H9 (cell line): Measurements from ENCODE around the gene ZKSCAN3. TPM values are rescaled to one million over a fixed set of nuclear protein-coding genes. Genes with fewer than 3 reads are reported as not detected.

Experiments
- DNase-seq: peaks from one replicate; pipeline ENCODE4 v3.0.0-alpha.2; 2017
- H2AFZ ChIP-seq: one replicate; pipeline ENCODE4 v1.6.1; 2013; ENCODE audit warnings: mild to moderate bottlenecking, low read length, control low read depth, moderate library complexity
- H2AK5ac ChIP-seq: 2 replicates; pipeline ENCODE4 v1.6.1; 2013; ENCODE audit warnings: low read length, control low read depth, mixed read lengths; ENCODE audit not compliant: insufficient read length
- H2BK120ac ChIP-seq: one replicate; pipeline ENCODE4 v1.6.1; 2013; ENCODE audit warnings: low read depth, mild to moderate bottlenecking, low read length, control low read depth, inconsistent platforms; ENCODE audit not compliant: poor library complexity, severe bottlenecking
- H2BK12ac ChIP-seq: 2 replicates; pipeline ENCODE4 v1.6.1; 2013; ENCODE audit warnings: low read length, control low read depth, mixed read lengths, low read depth; ENCODE audit not compliant: insufficient read length
- H2BK15ac ChIP-seq: 2 replicates; pipeline ENCODE4 v1.6.1; 2013; ENCODE audit warnings: low read depth, low read length, control low read depth
- H2BK20ac ChIP-seq: one replicate; pipeline ENCODE4 v1.6.1; 2013; ENCODE audit warnings: low read depth, mild to moderate bottlenecking, low read length, control low read depth, inconsistent platforms; ENCODE audit not compliant: poor library complexity, severe bottlenecking
- H2BK5ac ChIP-seq: 2 replicates; pipeline ENCODE4 v1.6.1; 2013; ENCODE audit warnings: low read length, control low read depth, mixed read lengths; ENCODE audit not compliant: insufficient read length
- H3K14ac ChIP-seq: 2 replicates; pipeline ENCODE4 v1.6.1; 2013; ENCODE audit warnings: low read length, control low read depth; ENCODE audit not compliant: insufficient read depth
- H3K18ac ChIP-seq: 2 replicates; pipeline ENCODE4 v1.6.1; 2013; ENCODE audit warnings: low read depth, mild to moderate bottlenecking, mixed read lengths, low read length, control low read depth; ENCODE audit not compliant: insufficient read length
- H3K23ac ChIP-seq: 2 replicates; pipeline ENCODE4 v1.6.1; 2013; ENCODE audit warnings: low read length, control low read depth, mixed read lengths, low read depth; ENCODE audit not compliant: insufficient read length
- H3K23me2 ChIP-seq: 2 replicates; pipeline ENCODE4 v1.6.1; 2013; ENCODE audit warnings: low read depth, mild to moderate bottlenecking, mixed read lengths, low read length, control low read depth; ENCODE audit not compliant: insufficient read length, poor library complexity, severe bottlenecking
- H3K27ac ChIP-seq: 2 replicates; pipeline ENCODE4 v1.5.1; 2013; ENCODE audit warnings: low read length, control low read depth, mixed read lengths, low read depth; ENCODE audit not compliant: insufficient read length
- H3K27me3 ChIP-seq: 2 replicates; pipeline ENCODE4 v1.6.1; 2013; ENCODE audit warnings: low read length, control low read depth, inconsistent platforms; ENCODE audit not compliant: insufficient read depth
- H3K4ac ChIP-seq: 2 replicates; pipeline ENCODE4 v1.6.1; 2013; ENCODE audit warnings: low read depth, mild to moderate bottlenecking, control low read depth, inconsistent platforms, low read length, moderate library complexity
- H3K4me1 ChIP-seq: 2 replicates; pipeline ENCODE4 v1.6.1; 2013; ENCODE audit warnings: low read length, control low read depth, inconsistent platforms; ENCODE audit not compliant: insufficient read depth
- H3K4me2 ChIP-seq: 2 replicates; pipeline ENCODE4 v1.6.1; 2013; ENCODE audit warnings: low read length, control low read depth, mixed read lengths; ENCODE audit not compliant: insufficient read length, insufficient read depth
- H3K56ac ChIP-seq: 2 replicates; pipeline ENCODE4 v1.6.1; 2013; ENCODE audit warnings: low read depth, mild to moderate bottlenecking, mixed read lengths, low read length, control low read depth; ENCODE audit not compliant: insufficient read length
- H3K79me1 ChIP-seq: 2 replicates; pipeline ENCODE4 v1.6.1; 2013; ENCODE audit warnings: low read depth, mild to moderate bottlenecking, moderate library complexity, low read length, control low read depth, inconsistent platforms; ENCODE audit not compliant: insufficient read depth, poor library complexity, severe bottlenecking
- H3K79me2 ChIP-seq: 2 replicates; pipeline ENCODE4 v1.6.1; 2013; ENCODE audit warnings: low read length, control low read depth, inconsistent platforms; ENCODE audit not compliant: insufficient read depth
- H3K9ac ChIP-seq: 2 replicates; pipeline ENCODE4 v1.6.1; 2013; ENCODE audit warnings: low read length, control low read depth, mixed read lengths; ENCODE audit not compliant: insufficient read length; ENCODE audit errors: extremely low read depth
- H3K9me3 ChIP-seq: one replicate; pipeline ENCODE4 v1.6.1; 2013; ENCODE audit warnings: low read depth, low read length, inconsistent platforms; ENCODE audit not compliant: control insufficient read depth
- H3T11ph ChIP-seq: one replicate; pipeline ENCODE4 v1.6.1; 2013; ENCODE audit warnings: mild to moderate bottlenecking, low read length, control low read depth, inconsistent platforms
- H4K20me1 ChIP-seq: one replicate; pipeline ENCODE4 v1.6.1; 2013; ENCODE audit not compliant: control insufficient read depth, insufficient read length, insufficient read depth
- H4K5ac ChIP-seq: 2 replicates; pipeline ENCODE4 v1.6.1; 2013; ENCODE audit warnings: low read depth, mild to moderate bottlenecking, mixed read lengths, low read length, control low read depth; ENCODE audit not compliant: insufficient read length
- H4K8ac ChIP-seq: replicated peaks from 2 replicates; pipeline ENCODE4 v1.6.1; 2013; ENCODE audit warnings: low read length, control low read depth, mixed read lengths, low read depth; ENCODE audit not compliant: insufficient read length
- H4K91ac ChIP-seq: 2 replicates; pipeline ENCODE4 v1.6.1; 2013; ENCODE audit warnings: low read depth, mild to moderate bottlenecking, moderate library complexity, mixed read lengths, low read length, control low read depth; ENCODE audit not compliant: insufficient read length
- H3K27ac Mint-ChIP-seq, 3 experiments: 2 replicates in 2 of 3; 3 replicates in 1 of 3; pipeline ENCODE4 v1.8.0; 2020 to 2021; ENCODE audit warnings: mixed read lengths in 3 of 3, mild to moderate bottlenecking in 1 of 3, moderate library complexity in 1 of 3
- H3K27me3 Mint-ChIP-seq: 2 replicates; pipeline ENCODE4 v1.8.0; 2021; ENCODE audit warnings: low read depth, mild to moderate bottlenecking, moderate library complexity, mixed read lengths
- H3K36me3 Mint-ChIP-seq, 3 experiments: 2 replicates in 2 of 3; 3 replicates in 1 of 3; pipeline ENCODE4 v1.8.0; 2020 to 2021; ENCODE audit warnings: low read depth in 3 of 3, mixed read lengths in 3 of 3; ENCODE audit not compliant: insufficient read depth in 1 of 3
- H3K4me1 Mint-ChIP-seq, 2 experiments: 2 replicates each; pipeline ENCODE4 v1.8.0; 2020; ENCODE audit warnings: mixed read lengths in 2 of 2
- H3K4me3 Mint-ChIP-seq, 2 experiments: 2 replicates in 1 of 2; 3 replicates in 1 of 2; pipeline ENCODE4 v1.8.0; 2020 to 2021; ENCODE audit warnings: mild to moderate bottlenecking in 2 of 2, mixed read lengths in 2 of 2, moderate library complexity in 1 of 2
- H3K9me3 Mint-ChIP-seq, 2 experiments: 2 replicates in 1 of 2; 3 replicates in 1 of 2; pipeline ENCODE4 v1.8.0; 2020; ENCODE audit warnings: mild to moderate bottlenecking in 2 of 2, mixed read lengths in 2 of 2, moderate library complexity in 1 of 2
- WGBS: extraction: QIAGEN DNeasy Blood & Tissue Kit; methylation state at CpG from one replicate; pipeline ENCODE4 v1.1.7; 2013; ENCODE audit warnings: missing lambda C conversion rate, low lambda C conversion rate, mixed read lengths; ENCODE audit not compliant: insufficient read length; ENCODE audit errors: extremely low coverage; 5-methylcytosine and 5-hydroxymethylcytosine counted together
- total RNA-seq: library from RNA; stranded (reverse); gene quantifications from 2 replicates; pipeline ENCODE4 v1.2.1, GENCODE V29; 2021
- TF ChIP-seq, protein P1 (sequence below): fragments of 200-600 bp; sonication (generic); conservative IDR thresholded peaks from 3 replicates; pipeline ENCODE4 v1.8.0; 2021; ENCODE audit warnings: antibody characterized with exemption, mild to moderate bottlenecking

ZKSCAN3 gene
- total RNA-seq, 1 experiment from 2014 or later = 8.7 TPM

GRCh38 chr6:28323813-28324424 is 25.8 kb upstream of the ZKSCAN3 start:
- no peak overlapping the region for H3K14ac ChIP-seq
- H3K79me1 ChIP-seq = no peaks in the 10 kb centered on the region

More at GRCh38 chr6:28323813-28324424, 25.8 kb upstream of the ZKSCAN3 start:
- no peak overlapping the region for H2AFZ ChIP-seq
- no peaks in the 10 kb centered on the region for H3K27me3 ChIP-seq
- no peak overlapping the region for H4K8ac ChIP-seq
- H2BK5ac ChIP-seq = no peak overlapping the region
- H3K9me3 ChIP-seq = peaks cover 24% of the 10 kb centered on the region
- H3K79me2 ChIP-seq = no peaks in the 10 kb centered on the region
- no peaks in the 10 kb centered on the region for H4K20me1 ChIP-seq
- no peak overlapping the region for H3T11ph ChIP-seq
- TF ChIP-seq, protein P1, sequence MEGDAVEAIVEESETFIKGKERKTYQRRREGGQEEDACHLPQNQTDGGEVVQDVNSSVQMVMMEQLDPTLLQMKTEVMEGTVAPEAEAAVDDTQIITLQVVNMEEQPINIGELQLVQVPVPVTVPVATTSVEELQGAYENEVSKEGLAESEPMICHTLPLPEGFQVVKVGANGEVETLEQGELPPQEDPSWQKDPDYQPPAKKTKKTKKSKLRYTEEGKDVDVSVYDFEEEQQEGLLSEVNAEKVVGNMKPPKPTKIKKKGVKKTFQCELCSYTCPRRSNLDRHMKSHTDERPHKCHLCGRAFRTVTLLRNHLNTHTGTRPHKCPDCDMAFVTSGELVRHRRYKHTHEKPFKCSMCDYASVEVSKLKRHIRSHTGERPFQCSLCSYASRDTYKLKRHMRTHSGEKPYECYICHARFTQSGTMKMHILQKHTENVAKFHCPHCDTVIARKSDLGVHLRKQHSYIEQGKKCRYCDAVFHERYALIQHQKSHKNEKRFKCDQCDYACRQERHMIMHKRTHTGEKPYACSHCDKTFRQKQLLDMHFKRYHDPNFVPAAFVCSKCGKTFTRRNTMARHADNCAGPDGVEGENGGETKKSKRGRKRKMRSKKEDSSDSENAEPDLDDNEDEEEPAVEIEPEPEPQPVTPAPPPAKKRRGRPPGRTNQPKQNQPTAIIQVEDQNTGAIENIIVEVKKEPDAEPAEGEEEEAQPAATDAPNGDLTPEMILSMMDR = no peak
- H2BK15ac ChIP-seq = no peak overlapping the region
- no peak overlapping the region for H4K91ac ChIP-seq
- no peak overlapping the region for H3K4ac ChIP-seq
- no peak overlapping the region for H3K4me2 ChIP-seq
- Mint-ChIP-seq H3K4me3 (no peak overlapping the region), H3K9me3 (peaks cover 32 to 40% of the 10 kb centered on the region in 2 experiments), H3K27ac (no peak overlapping the region), H3K36me3 (peaks cover 33 to 40% (median 39%) of the 10 kb centered on the region in 3 experiments), H3K4me1 (no peaks in the 10 kb centered on the region), H3K27me3 (no peaks in the 10 kb centered on the region)
- H3K9ac ChIP-seq = no peak overlapping the region
- no peak overlapping the region for H3K23ac ChIP-seq
- no peaks in the 10 kb centered on the region for H3K23me2 ChIP-seq
- H2AK5ac ChIP-seq = no peak overlapping the region
- no CpG with 5 or more reads among the region's 1 CpG for WGBS
- H2BK12ac ChIP-seq = no peak overlapping the region
- DNase-seq = no peak
- no peak overlapping the region for H4K5ac ChIP-seq
- no peak overlapping the region for H2BK120ac ChIP-seq
- no peak overlapping the region for H3K18ac ChIP-seq
- H2BK20ac ChIP-seq = no peak overlapping the region
- H3K4me1 ChIP-seq = no peaks in the 10 kb centered on the region
- no peak overlapping the region for H3K27ac ChIP-seq
- H3K56ac ChIP-seq = no peak overlapping the region
